Measurements from ENCODE around the gene GOLGA6C.
"Not testable (repeated sequence)": the region's sequence is repeated elsewhere in the genome, so short reads cannot be mapped to it uniquely, and the experiment has no call there.

GOLGA6C gene

GRCh38 chr15:75238150-75238549 is 20.0 kb upstream of the GOLGA6C start:
- intact Hi-C loops (cut with DNase I) = no loop called here
- peak in 2 of 42 donors; percentile 2 to 13 for DNase-seq

- peak in 2 of 42 donors; percentile 1 to 3 for DNase-seq
- intact Hi-C loops (cut with DNase I) = not testable (repeated sequence)
Observed at GRCh38 chr15:75245741-75246140, 12.4 kb upstream of the GOLGA6C start.

GRCh38 chr15:75248991-75249390 is 9.1 kb upstream of the GOLGA6C start:
- intact Hi-C loops (cut with DNase I) = not testable (repeated sequence)
- DNase-seq = peak in 2 of 42 donors; percentile 5 to 14

- intact Hi-C loops (cut with DNase I) = no loop called here
- peak in 2 of 42 donors; percentile 0 to 6 for DNase-seq
Observed at GRCh38 chr15:75249726-75250125, 8.4 kb upstream of the GOLGA6C start.

- intact Hi-C loops (cut with DNase I) = not testable (repeated sequence)
- peak in 1 of 42 donors; percentile 7 for DNase-seq
Observed at GRCh38 chr15:75251343-75251742, 6.8 kb upstream of the GOLGA6C start.

GRCh38 chr15:75252285-75252684 is 5.8 kb upstream of the GOLGA6C start:
- intact Hi-C loops (cut with DNase I); DNase-seq: not testable (repeated sequence)

- DNase-seq; intact Hi-C loops (cut with DNase I): not testable (repeated sequence)
Observed at GRCh38 chr15:75258620-75259343, 648 bp downstream of the GOLGA6C start.

GRCh38 chr15:75259873-75260272 is 1.7 kb downstream of the GOLGA6C start:
- DNase-seq; intact Hi-C loops (cut with DNase I): not testable (repeated sequence)

- peak in 1 of 42 donors; percentile 29 for DNase-seq
- intact Hi-C loops (cut with DNase I) = not testable (repeated sequence)
Observed at GRCh38 chr15:75273751-75274359, 15.7 kb downstream of the GOLGA6C start.

- peak in 41 of 42 donors; percentile 22 to 86 (median 62) for DNase-seq
- intact Hi-C loops (cut with DNase I) = not testable (repeated sequence)
Observed at GRCh38 chr15:75274509-75275107, 16.5 kb downstream of the GOLGA6C start.

- intact Hi-C loops (cut with DNase I) = not testable (repeated sequence)
- DNase-seq = peak in 4 of 42 donors; percentile 10 to 42 (median 30)
Observed at GRCh38 chr15:75275617-75276016, 17.5 kb downstream of the GOLGA6C start.

- peak in 1 of 42 donors; percentile 12 for DNase-seq
- intact Hi-C loops (cut with DNase I) = not testable (repeated sequence)
Observed at GRCh38 chr15:75278497-75278896, 20.4 kb downstream of the GOLGA6C start.

GRCh38 chr15:75282572-75282971 is 24.4 kb downstream of the GOLGA6C start, which contains the start of gene GOLGA6D:
Gene GOLGA6D, plus strand, starts transcription at chr15:75282835. Its CDS starts 41 bp downstream, at chr15:75282876.
- DNase-seq; intact Hi-C loops (cut with DNase I): not testable (repeated sequence)

GRCh38 chr15:75284152-75284551 is 26.0 kb downstream of the GOLGA6C start:
- DNase-seq; intact Hi-C loops (cut with DNase I): not testable (repeated sequence)

GRCh38 chr15:75293660-75294059 is 35.5 kb downstream of the GOLGA6C start:
- DNase-seq; intact Hi-C loops (cut with DNase I): not testable (repeated sequence)

GRCh38 chr15:75298541-75299310 is 40.6 kb downstream of the GOLGA6C start:
- intact Hi-C loops (cut with DNase I); DNase-seq: not testable (repeated sequence)

- intact Hi-C loops (cut with DNase I) = not testable (repeated sequence)
- DNase-seq = peak in 39 of 42 donors; percentile 7 to 77 (median 43)
Observed at GRCh38 chr15:75299311-75299688, 41.2 kb downstream of the GOLGA6C start.

GRCh38 chr15:75300026-75300425 is 41.9 kb downstream of the GOLGA6C start:
- DNase-seq; intact Hi-C loops (cut with DNase I): not testable (repeated sequence)

GRCh38 chr15:75302318-75302717 is 44.2 kb downstream of the GOLGA6C start:
- intact Hi-C loops (cut with DNase I) = no loop called here

More at GRCh38 chr15:75302318-75302717, 44.2 kb downstream of the GOLGA6C start:
- no peak for DNase-seq
